ENCODE results near the gene EPB41L5. TPM values are rescaled to one million over a fixed set of nuclear protein-coding genes. Genes with fewer than 3 reads are reported as not detected.
A peak's percentile ranks its signal among the peaks of the same experiment; 100 is the strongest.

EPB41L5 gene
- total and polyA plus RNA-seq, 8 donors, result 5.3 to 64.5 (median 28.5) TPM

DNA sequence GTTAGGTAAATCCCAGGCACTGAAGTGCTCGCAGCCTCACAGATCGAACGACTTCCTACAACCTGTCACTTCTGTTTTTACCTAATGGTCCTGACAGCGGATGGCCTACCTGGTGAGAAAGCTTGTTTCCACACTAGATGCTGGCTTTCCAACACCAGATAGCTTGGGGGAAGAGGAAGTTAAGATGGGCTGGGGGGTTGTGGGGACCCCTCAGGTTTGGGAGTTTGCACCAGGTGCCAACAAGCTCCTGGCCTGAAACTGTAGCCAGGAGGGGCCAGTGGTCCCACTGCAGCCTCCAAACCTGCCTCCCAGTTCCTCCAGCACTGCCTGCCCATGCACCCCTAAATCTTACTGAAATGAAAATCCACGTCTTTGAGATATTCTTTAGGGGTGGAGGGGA, 206.4 kb downstream of the EPB41L5 start:
- Histone ChIP-seq H3K27ac (no peak overlapping the region), H3K4me3 (no peak overlapping the region), H3K27me3 (no peaks in the 10 kb centered on the region), H3K36me3 (peaks cover 0 to 35% (median 17%) of the 10 kb centered on the region in 4 donors), H3K9me3 (peaks cover 0 to 5% (median 0%) of the 10 kb centered on the region in 4 donors), H3K4me1 (peaks cover 19 to 43% (median 28%) of the 10 kb centered on the region in 4 donors)
- 92 to 98% (median 94%) methylated on average over 5 of the region's 5 CpGs for WGBS, 5 donors
- TF ChIP-seq, protein P1, sequence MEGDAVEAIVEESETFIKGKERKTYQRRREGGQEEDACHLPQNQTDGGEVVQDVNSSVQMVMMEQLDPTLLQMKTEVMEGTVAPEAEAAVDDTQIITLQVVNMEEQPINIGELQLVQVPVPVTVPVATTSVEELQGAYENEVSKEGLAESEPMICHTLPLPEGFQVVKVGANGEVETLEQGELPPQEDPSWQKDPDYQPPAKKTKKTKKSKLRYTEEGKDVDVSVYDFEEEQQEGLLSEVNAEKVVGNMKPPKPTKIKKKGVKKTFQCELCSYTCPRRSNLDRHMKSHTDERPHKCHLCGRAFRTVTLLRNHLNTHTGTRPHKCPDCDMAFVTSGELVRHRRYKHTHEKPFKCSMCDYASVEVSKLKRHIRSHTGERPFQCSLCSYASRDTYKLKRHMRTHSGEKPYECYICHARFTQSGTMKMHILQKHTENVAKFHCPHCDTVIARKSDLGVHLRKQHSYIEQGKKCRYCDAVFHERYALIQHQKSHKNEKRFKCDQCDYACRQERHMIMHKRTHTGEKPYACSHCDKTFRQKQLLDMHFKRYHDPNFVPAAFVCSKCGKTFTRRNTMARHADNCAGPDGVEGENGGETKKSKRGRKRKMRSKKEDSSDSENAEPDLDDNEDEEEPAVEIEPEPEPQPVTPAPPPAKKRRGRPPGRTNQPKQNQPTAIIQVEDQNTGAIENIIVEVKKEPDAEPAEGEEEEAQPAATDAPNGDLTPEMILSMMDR (IDR thresholded peaks at IDR 0.05), result no peak
- no peak for TF ChIP-seq EP300 (IDR thresholded peaks at IDR 0.05)
- TF ChIP-seq POLR2AphosphoS5 (IDR thresholded peaks at IDR 0.05), result no peak
- TF ChIP-seq POLR2A (IDR thresholded peaks at IDR 0.05), result no peak
- DNase-seq, result no peak
- intact Hi-C loops (cut with DNase I; ENCODE audit: low total_unique reads), result no loop called here

DNA sequence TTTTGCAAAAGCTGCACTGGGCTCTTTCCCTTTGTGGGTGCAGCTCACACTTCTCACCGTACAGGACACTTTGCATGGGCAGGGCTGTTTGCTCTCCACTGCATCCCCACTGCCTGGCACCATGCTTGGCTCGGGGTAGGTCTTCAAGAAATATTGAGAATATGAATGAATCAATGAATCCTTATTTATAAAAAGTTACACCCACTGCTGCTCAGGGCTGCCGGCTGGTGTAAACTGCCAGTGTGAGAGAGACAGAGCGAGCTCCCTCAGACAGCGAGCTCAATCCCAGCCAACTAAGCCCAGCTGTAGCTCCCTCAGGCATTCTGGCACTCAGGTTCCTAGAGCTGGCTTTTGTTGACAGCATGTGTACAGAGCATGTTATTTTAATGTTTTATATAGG, 206.9 kb downstream of the EPB41L5 start:
- TF ChIP-seq POLR2A (IDR thresholded peaks at IDR 0.05) (no peak), EP300 (IDR thresholded peaks at IDR 0.05) (no peak), POLR2AphosphoS5 (IDR thresholded peaks at IDR 0.05) (no peak)
- TF ChIP-seq, protein P1 (IDR thresholded peaks at IDR 0.05), result no peak
- 84 to 95% (median 90%) methylated on average over 5 of the region's 5 CpGs for WGBS, 5 donors
- no peak overlapping the region for H3K27ac ChIP-seq
- H3K4me3 ChIP-seq, result no peak overlapping the region
- DNase-seq, result peak in 1 of 2 donors; percentile 8
- no peaks in the 10 kb centered on the region for H3K27me3 ChIP-seq
- H3K36me3 ChIP-seq, result peaks cover 0 to 35% (median 17%) of the 10 kb centered on the region in 4 donors
- intact Hi-C loops (cut with DNase I; ENCODE audit: low total_unique reads), result no loop called here
- peaks cover 21 to 48% (median 32%) of the 10 kb centered on the region in 4 donors for H3K4me1 ChIP-seq
- peaks cover 0 to 5% (median 0%) of the 10 kb centered on the region in 4 donors for H3K9me3 ChIP-seq

DNA sequence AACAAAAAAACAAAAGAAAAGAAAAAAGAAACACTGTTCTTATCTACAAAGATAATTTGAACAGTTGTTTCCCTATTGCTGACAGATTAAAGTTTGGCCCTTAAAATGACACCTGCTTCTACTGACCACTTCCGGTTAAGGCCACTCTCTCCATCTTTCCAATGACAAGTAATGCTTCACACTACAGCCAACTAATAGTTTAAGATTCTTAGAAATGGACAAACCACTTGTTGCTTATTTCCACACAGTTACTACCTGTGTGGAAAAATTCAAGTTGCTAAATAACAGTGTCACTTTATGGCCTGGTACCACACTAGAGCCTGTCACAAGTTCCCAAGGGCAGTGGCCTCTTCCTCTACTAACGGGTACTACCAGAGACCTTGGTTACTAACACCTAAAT, 207.9 kb downstream of the EPB41L5 start:
- 86 to 91% (median 90%) methylated on average over 2 of the region's 2 CpGs for WGBS, 5 donors
- no peaks in the 10 kb centered on the region for H3K27me3 ChIP-seq
- TF ChIP-seq, protein P1 (IDR thresholded peaks at IDR 0.05), result no peak
- TF ChIP-seq POLR2A (IDR thresholded peaks at IDR 0.05) (no peak), POLR2AphosphoS5 (IDR thresholded peaks at IDR 0.05) (no peak), EP300 (IDR thresholded peaks at IDR 0.05) (no peak)
- H3K27ac ChIP-seq, result no peak overlapping the region
- peaks cover 0 to 35% (median 17%) of the 10 kb centered on the region in 4 donors for H3K36me3 ChIP-seq
- H3K4me3 ChIP-seq, result no peak overlapping the region
- peaks cover 0 to 5% (median 0%) of the 10 kb centered on the region in 4 donors for H3K9me3 ChIP-seq
- intact Hi-C loops (cut with DNase I; ENCODE audit: low total_unique reads), result no loop called here
- DNase-seq, result no peak
- peaks cover 21 to 48% (median 32%) of the 10 kb centered on the region in 4 donors for H3K4me1 ChIP-seq

DNA sequence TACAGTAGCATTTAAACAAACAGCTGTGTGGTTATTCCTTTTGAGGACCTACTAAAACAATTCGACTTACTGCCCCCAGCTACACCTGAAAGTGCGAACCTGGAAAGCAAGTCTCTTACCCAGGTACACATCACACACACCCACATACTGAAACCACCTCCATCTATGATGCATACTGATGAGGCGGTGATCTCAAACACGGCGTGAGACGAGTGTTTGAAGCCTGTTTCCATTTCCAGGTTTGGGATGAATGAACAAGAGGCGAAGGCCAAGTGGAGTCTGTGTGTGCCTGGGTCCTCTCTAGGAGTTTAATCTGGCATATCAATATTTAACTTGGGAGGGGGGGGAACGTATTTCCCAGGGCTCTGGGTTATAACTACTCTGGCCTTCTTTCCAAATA, 208.7 kb downstream of the EPB41L5 start:
- intact Hi-C loops (cut with DNase I; ENCODE audit: low total_unique reads), result no loop called here
- H3K27ac ChIP-seq, result no peak overlapping the region
- DNase-seq, result no peak
- no peak for TF ChIP-seq POLR2AphosphoS5 (IDR thresholded peaks at IDR 0.05)
- TF ChIP-seq, protein P1 (IDR thresholded peaks at IDR 0.05), result no peak
- TF ChIP-seq EP300 (IDR thresholded peaks at IDR 0.05), result no peak
- no peak for TF ChIP-seq POLR2A (IDR thresholded peaks at IDR 0.05)
- no peaks in the 10 kb centered on the region for H3K27me3 ChIP-seq
- H3K4me3 ChIP-seq, result no peak overlapping the region
- H3K36me3 ChIP-seq, result peaks cover 0 to 31% (median 17%) of the 10 kb centered on the region in 4 donors
- WGBS, 5 donors, result 87 to 95% (median 90%) methylated on average over 8 of the region's 8 CpGs
- peaks cover 21 to 48% (median 32%) of the 10 kb centered on the region in 4 donors for H3K4me1 ChIP-seq
- H3K9me3 ChIP-seq, result peaks cover 0 to 5% (median 0%) of the 10 kb centered on the region in 4 donors

Data from stomach (tissue), 9 donors.